HL-60 (cell line): ENCODE data around the gene TMEM79.
A peak's percentile ranks its signal among the peaks of the same experiment; 100 is the strongest.

ENCODE experiments used
- DNase-seq, 2 experiments: peaks; one replicate each; pipeline ENCODE4 v3.0.0-alpha.2; 2010 to 2020; ENCODE audit warnings: low read depth in 1 of 2, low spot score in 1 of 2
- H3K27ac ChIP-seq: fragments of 250-450 bp; sonication (Bioruptor Pico); replicated peaks from 2 replicates; pipeline ENCODE4 v1.5.1; 2020; ENCODE audit warnings: mild to moderate bottlenecking, moderate library complexity
- H3K27me3 ChIP-seq: fragments of 250-450 bp; sonication (Bioruptor Pico); 2 replicates; pipeline ENCODE4 v1.5.1; 2021; ENCODE audit warnings: mild to moderate bottlenecking, moderate library complexity; ENCODE audit not compliant: insufficient read depth, poor library complexity, severe bottlenecking
- H3K4me3 ChIP-seq: replicated peaks from 2 replicates; pipeline ENCODE4 v1.5.1; 2011; ENCODE audit warnings: mild to moderate bottlenecking, control low read depth, low read length; ENCODE audit not compliant: insufficient read depth
- CTCF ChIP-seq: IDR thresholded peaks from one replicate; pipeline ENCODE4 v1.5.1; 2011; ENCODE audit warnings: low read length, control low read depth, inconsistent platforms; ENCODE audit not compliant: insufficient read depth
- GABPA ChIP-seq: IDR thresholded peaks from 2 replicates; pipeline ENCODE4 v1.6.1; 2012; ENCODE audit warnings: low read depth
- POLR2AphosphoS5 ChIP-seq: IDR thresholded peaks from 2 replicates; pipeline ENCODE4 v1.6.1; 2012; ENCODE audit warnings: low read depth
- REST ChIP-seq: IDR thresholded peaks from 2 replicates; pipeline ENCODE4 v1.6.1; 2012; ENCODE audit warnings: low read depth; ENCODE audit not compliant: insufficient replicate concordance
- SPI1 ChIP-seq: IDR thresholded peaks from 2 replicates; pipeline ENCODE4 v1.6.1; 2012; ENCODE audit warnings: low read depth, mild to moderate bottlenecking, borderline replicate concordance

The TMEM79 gene

GRCh38 chr1:156308078-156308477, 24.0 kb downstream of the TMEM79 start:
- Histone ChIP-seq H3K27ac (no peak overlapping the region), H3K27me3 (no peaks in the 10 kb centered on the region), H3K4me3 (no peak overlapping the region)
- no peak for TF ChIP-seq GABPA
- TF ChIP-seq REST: no peak
- no peak for TF ChIP-seq POLR2AphosphoS5
- TF ChIP-seq CTCF: no peak
- no peak for DNase-seq

GRCh38 chr1:156310962-156311361, 26.8 kb downstream of the TMEM79 start:
- Histone ChIP-seq H3K4me3 (no peak overlapping the region), H3K27ac (peak overlapping the region; percentile 27; the same call in 1 of the 2 replicates), H3K27me3 (no peaks in the 10 kb centered on the region)
- no peak for TF ChIP-seq CTCF
- TF ChIP-seq GABPA: no peak
- no peak for TF ChIP-seq SPI1
- no peak for TF ChIP-seq POLR2AphosphoS5
- no peak for TF ChIP-seq REST
- peak; percentile 37 to 89 for DNase-seq

- no peak overlapping the region for H3K4me3 ChIP-seq
- TF ChIP-seq REST (no peak), GABPA (no peak), POLR2AphosphoS5 (no peak), SPI1 (no peak), CTCF (no peak)
- DNase-seq: no peak
These were observed 32.8 kb downstream of the TMEM79 start for GRCh38 chr1:156316909-156317308.

More at GRCh38 chr1:156316909-156317308, 32.8 kb downstream of the TMEM79 start:
- no peaks in the 10 kb centered on the region for H3K27me3 ChIP-seq
- H3K27ac ChIP-seq: no peak overlapping the region
